Gastrocnemius medialis (tissue), 4 donors: ENCODE results near the gene GJD2.

Experiments
- CTCF ChIP-seq, 5 experiments: fragments of 450-650 bp in 3 of 5; fragments of 200-600 bp in 2 of 5; sonication (generic) in 2 of 5; IDR thresholded peaks in 4 of 5; conservative IDR thresholded peaks in 1 of 5; 1 replicate in 4 of 5; 2 replicates in 1 of 5; pipeline ENCODE4 v1.5.1; 2016 to 2019; ENCODE audit warnings: antibody characterized with exemption in 5 of 5, mild to moderate bottlenecking in 3 of 5, moderate library complexity in 3 of 5
- POLR2A ChIP-seq, 2 donors: fragments of 450-650 bp; IDR thresholded peaks; one replicate each; pipeline ENCODE4 v1.6.1; 2017; ENCODE audit warnings: antibody characterized with exemption in 2 of 2, mild to moderate bottlenecking in 2 of 2, moderate library complexity in 2 of 2

GRCh38 chr15:34755419-34755773 lies 598 bp upstream of the GJD2 start:
- no peak for TF ChIP-seq CTCF (IDR thresholded peaks at IDR 0.05 in 4 of 5, conservative IDR thresholded peaks at IDR 0.05 in 1 of 5)
- no peak for TF ChIP-seq POLR2A (IDR thresholded peaks at IDR 0.05)
